GM20000 (cell line): Measurements from ENCODE around the gene S100A7.

Source experiments
- DNase-seq: peaks from one replicate; pipeline ENCODE4 v3.0.0; 2012; ENCODE audit warnings: low spot score
- CTCF ChIP-seq: IDR thresholded peaks from 2 replicates; pipeline ENCODE4 v1.5.1; 2012; ENCODE audit warnings: mild to moderate bottlenecking, control low read depth; ENCODE audit errors: extremely low read depth, missing control alignments

Gene S100A7

GRCh38 chr1:153487707-153488106 lies 27.3 kb upstream of the S100A7 start:
- TF ChIP-seq CTCF: no peak
- no peak for DNase-seq

- DNase-seq: no peak
- TF ChIP-seq CTCF: no peak
These were observed 25.4 kb upstream of the S100A7 start for GRCh38 chr1:153485863-153486262.

- no peak for DNase-seq
- no peak for TF ChIP-seq CTCF
These were observed 23.3 kb upstream of the S100A7 start for GRCh38 chr1:153483776-153484175.

GRCh38 chr1:153481124-153481523 lies 20.7 kb upstream of the S100A7 start:
- TF ChIP-seq CTCF: no peak

GRCh38 chr1:153478692-153479618 lies 18.5 kb upstream of the S100A7 start:
- DNase-seq: no peak

More at GRCh38 chr1:153481124-153481523, 20.7 kb upstream of the S100A7 start:
- DNase-seq: no peak

GRCh38 chr1:153478047-153478691 lies 17.7 kb upstream of the S100A7 start:
- TF ChIP-seq CTCF: no peak
- no peak for DNase-seq

More at GRCh38 chr1:153478692-153479618, 18.5 kb upstream of the S100A7 start:
- no peak for TF ChIP-seq CTCF

GRCh38 chr1:153476491-153477093 lies 16.1 kb upstream of the S100A7 start:
- DNase-seq: no peak
- no peak for TF ChIP-seq CTCF
